DOHH2 (cell line): ENCODE results near the gene HIKESHI.

Experiments used
- H3F3A ChIP-seq: fragments of 200-600 bp; sonication (generic), shearing (Covaris generic); 2 replicates; pipeline ENCODE4 v1.6.0; 2016; ENCODE audit warnings: antibody characterized with exemption, mild to moderate bottlenecking; ENCODE audit not compliant: control insufficient read depth, insufficient read depth
- H3K27ac ChIP-seq: fragments of 200-600 bp; sonication (generic); 2 replicates; pipeline ENCODE4 v1.5.1; 2014; ENCODE audit warnings: low read depth, mild to moderate bottlenecking, low read length, moderate library complexity
- H3K27me3 ChIP-seq: fragments of 200-600 bp; sonication (generic); 2 replicates; pipeline ENCODE4 v1.6.1; 2014; ENCODE audit warnings: mild to moderate bottlenecking, low read length, mixed read lengths; ENCODE audit not compliant: control insufficient read depth
- H3K36me3 ChIP-seq: fragments of 200-600 bp; sonication (generic); 2 replicates; pipeline ENCODE4 v1.6.1; 2014; ENCODE audit warnings: mild to moderate bottlenecking, low read length, moderate library complexity, mixed read lengths; ENCODE audit not compliant: control insufficient read depth
- H3K4me1 ChIP-seq: fragments of 200-600 bp; sonication (generic); 2 replicates; pipeline ENCODE4 v1.6.1; 2014; ENCODE audit warnings: mild to moderate bottlenecking, low read length, mixed read lengths; ENCODE audit not compliant: control insufficient read depth
- H3K4me2 ChIP-seq: fragments of 200-600 bp; sonication (generic); 2 replicates; pipeline ENCODE4 v1.6.0; 2014; ENCODE audit warnings: mild to moderate bottlenecking, low read length, moderate library complexity
- H3K4me3 ChIP-seq: fragments of 200-600 bp; sonication (generic); 2 replicates; pipeline ENCODE4 v1.5.1; 2014; ENCODE audit warnings: mild to moderate bottlenecking, low read length, mixed read lengths
- H3K79me2 ChIP-seq: fragments of 200-600 bp; sonication (generic); 2 replicates; pipeline ENCODE4 v1.6.1; 2014; ENCODE audit warnings: mild to moderate bottlenecking, low read length, mixed read lengths; ENCODE audit not compliant: control insufficient read depth
- H3K9me2 ChIP-seq: fragments of 200-600 bp; sonication (generic); replicated peaks from 2 replicates; pipeline ENCODE4 v1.6.1; 2014; ENCODE audit warnings: mild to moderate bottlenecking, low read length, mixed read lengths; ENCODE audit not compliant: control insufficient read depth
- H3K9me3 ChIP-seq: fragments of 200-600 bp; sonication (generic); 2 replicates; pipeline ENCODE4 v1.6.1; 2014; ENCODE audit warnings: antibody characterized with exemption, low read length, mixed read lengths; ENCODE audit not compliant: control insufficient read depth, insufficient read depth
- H4K20me1 ChIP-seq: fragments of 200-600 bp; sonication (generic); 2 replicates; pipeline ENCODE4 v1.6.0; 2014; ENCODE audit warnings: low read depth, mild to moderate bottlenecking, antibody characterized with exemption, low read length, moderate library complexity; ENCODE audit not compliant: control insufficient read depth, insufficient read depth
- EZH2phosphoT487 ChIP-seq: fragments of 200-600 bp; sonication (generic); IDR thresholded peaks from 2 replicates; pipeline ENCODE4 v1.6.1; 2017; ENCODE audit warnings: borderline replicate concordance, mild to moderate bottlenecking, antibody characterized with exemption, low read length, moderate library complexity, mixed read lengths
- TF ChIP-seq, protein P1 (sequence below): fragments of 200-600 bp; sonication (generic); IDR thresholded peaks from one replicate; pipeline ENCODE4 v1.5.1; 2014; ENCODE audit warnings: antibody characterized with exemption, mild to moderate bottlenecking, low read depth, low read length; ENCODE audit not compliant: poor library complexity, severe bottlenecking

The HIKESHI gene

DNA sequence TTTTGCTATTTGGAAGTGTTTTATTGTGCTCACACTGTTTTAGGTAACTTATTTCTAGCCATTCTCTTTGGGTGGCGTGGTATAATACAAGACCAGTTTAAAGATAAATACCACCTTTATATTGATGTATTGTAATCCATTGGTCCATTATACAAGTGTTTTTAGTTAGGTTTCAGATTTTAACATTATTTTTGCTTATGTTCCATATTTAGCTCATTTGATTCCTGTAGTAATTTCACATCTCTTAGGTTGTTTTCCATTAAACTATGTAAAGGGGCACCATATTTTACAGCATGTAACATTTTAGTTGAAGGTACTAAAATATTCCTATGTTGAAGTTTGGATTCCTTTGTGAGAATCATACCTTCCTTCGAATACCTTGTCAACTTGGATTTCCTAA is 37.4 kb upstream of the HIKESHI start:
- no peak overlapping the region for H3K4me3 ChIP-seq
- no peaks in the 10 kb centered on the region for H3K27me3 ChIP-seq
- peaks cover 68% of the 10 kb centered on the region for H3K36me3 ChIP-seq

DNA sequence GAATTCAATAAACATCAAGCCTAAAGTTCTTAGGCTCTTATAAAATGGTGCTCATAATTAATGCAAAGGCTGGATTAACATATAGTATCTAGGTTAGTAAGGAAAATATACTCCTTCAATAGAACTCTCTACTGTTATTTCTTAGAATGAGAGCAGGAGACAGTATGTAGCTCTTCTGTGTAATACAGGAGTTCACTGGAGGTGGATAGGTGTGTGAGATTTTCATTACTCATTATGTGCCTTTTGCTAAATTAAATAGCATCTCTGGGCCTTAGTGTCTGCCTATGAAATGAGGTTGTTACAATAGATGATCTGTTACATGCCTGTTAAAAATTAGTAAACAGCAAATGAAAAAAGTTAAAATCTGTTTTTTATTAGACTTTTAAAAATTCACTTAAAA is 36.8 kb upstream of the HIKESHI start:
- Histone ChIP-seq H3K27ac (no peak overlapping the region), H3K9me2 (no peaks in the 10 kb centered on the region), H3K4me2 (no peak overlapping the region), H3K4me1 (no peaks in the 10 kb centered on the region), H3K79me2 (peaks cover 7% of the 10 kb centered on the region), H3K4me3 (no peak overlapping the region), H3F3A (peaks cover 6% of the 10 kb centered on the region; the same call in 1 of the 2 replicates), H4K20me1 (no peaks in the 10 kb centered on the region), H3K36me3 (peaks cover 67% of the 10 kb centered on the region), H3K9me3 (no peaks in the 10 kb centered on the region), H3K27me3 (no peaks in the 10 kb centered on the region)
- TF ChIP-seq, protein P1, sequence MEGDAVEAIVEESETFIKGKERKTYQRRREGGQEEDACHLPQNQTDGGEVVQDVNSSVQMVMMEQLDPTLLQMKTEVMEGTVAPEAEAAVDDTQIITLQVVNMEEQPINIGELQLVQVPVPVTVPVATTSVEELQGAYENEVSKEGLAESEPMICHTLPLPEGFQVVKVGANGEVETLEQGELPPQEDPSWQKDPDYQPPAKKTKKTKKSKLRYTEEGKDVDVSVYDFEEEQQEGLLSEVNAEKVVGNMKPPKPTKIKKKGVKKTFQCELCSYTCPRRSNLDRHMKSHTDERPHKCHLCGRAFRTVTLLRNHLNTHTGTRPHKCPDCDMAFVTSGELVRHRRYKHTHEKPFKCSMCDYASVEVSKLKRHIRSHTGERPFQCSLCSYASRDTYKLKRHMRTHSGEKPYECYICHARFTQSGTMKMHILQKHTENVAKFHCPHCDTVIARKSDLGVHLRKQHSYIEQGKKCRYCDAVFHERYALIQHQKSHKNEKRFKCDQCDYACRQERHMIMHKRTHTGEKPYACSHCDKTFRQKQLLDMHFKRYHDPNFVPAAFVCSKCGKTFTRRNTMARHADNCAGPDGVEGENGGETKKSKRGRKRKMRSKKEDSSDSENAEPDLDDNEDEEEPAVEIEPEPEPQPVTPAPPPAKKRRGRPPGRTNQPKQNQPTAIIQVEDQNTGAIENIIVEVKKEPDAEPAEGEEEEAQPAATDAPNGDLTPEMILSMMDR = no peak
- no peak for TF ChIP-seq EZH2phosphoT487

More for the DNA sequence above, 37.4 kb upstream of the HIKESHI start:
- TF ChIP-seq, protein P1 = no peak
- no peak for TF ChIP-seq EZH2phosphoT487
- H3K4me1 ChIP-seq = no peaks in the 10 kb centered on the region
- no peak overlapping the region for H3K27ac ChIP-seq
- no peaks in the 10 kb centered on the region for H3K9me3 ChIP-seq
- H3K79me2 ChIP-seq = peaks cover 1% of the 10 kb centered on the region
- H3K4me2 ChIP-seq = no peak overlapping the region
- H4K20me1 ChIP-seq = no peaks in the 10 kb centered on the region
- no peaks in the 10 kb centered on the region for H3K9me2 ChIP-seq
- peaks cover 6% of the 10 kb centered on the region; the same call in 1 of the 2 replicates for H3F3A ChIP-seq

DNA sequence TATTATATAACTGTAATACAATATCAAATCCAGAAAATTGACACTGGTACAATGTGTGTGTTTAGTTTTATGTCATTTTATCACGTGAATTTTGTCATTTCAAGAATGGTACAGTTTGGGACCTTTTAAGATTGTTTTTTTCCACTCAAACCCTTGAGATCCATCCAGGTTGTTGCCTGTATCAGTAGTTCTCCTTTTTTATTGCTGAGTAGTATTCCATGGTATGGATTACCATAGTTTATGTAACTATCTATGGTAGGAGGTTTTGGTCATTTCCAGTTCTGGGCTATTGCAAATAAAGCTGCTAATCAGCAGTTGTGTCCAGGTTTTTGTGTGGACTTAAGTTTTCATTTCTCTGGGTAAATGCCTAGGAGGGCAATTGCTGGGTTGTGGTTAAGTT is 32.4 kb upstream of the HIKESHI start:
- H3K9me3 ChIP-seq = no peaks in the 10 kb centered on the region
- no peak overlapping the region for H3K4me3 ChIP-seq
- TF ChIP-seq, protein P1 = no peak
- no peak for TF ChIP-seq EZH2phosphoT487
- H3K36me3 ChIP-seq = peaks cover 77% of the 10 kb centered on the region
- H3K27me3 ChIP-seq = no peaks in the 10 kb centered on the region
- H4K20me1 ChIP-seq = peaks cover 5% of the 10 kb centered on the region; the same call in 1 of the 2 replicates
- no peaks in the 10 kb centered on the region for H3K9me2 ChIP-seq
- H3K27ac ChIP-seq = no peak overlapping the region
- no peaks in the 10 kb centered on the region for H3K4me1 ChIP-seq
- peaks cover 46% of the 10 kb centered on the region for H3K79me2 ChIP-seq
- peaks cover 6% of the 10 kb centered on the region; the same call in 1 of the 2 replicates for H3F3A ChIP-seq
- H3K4me2 ChIP-seq = no peak overlapping the region

DNA sequence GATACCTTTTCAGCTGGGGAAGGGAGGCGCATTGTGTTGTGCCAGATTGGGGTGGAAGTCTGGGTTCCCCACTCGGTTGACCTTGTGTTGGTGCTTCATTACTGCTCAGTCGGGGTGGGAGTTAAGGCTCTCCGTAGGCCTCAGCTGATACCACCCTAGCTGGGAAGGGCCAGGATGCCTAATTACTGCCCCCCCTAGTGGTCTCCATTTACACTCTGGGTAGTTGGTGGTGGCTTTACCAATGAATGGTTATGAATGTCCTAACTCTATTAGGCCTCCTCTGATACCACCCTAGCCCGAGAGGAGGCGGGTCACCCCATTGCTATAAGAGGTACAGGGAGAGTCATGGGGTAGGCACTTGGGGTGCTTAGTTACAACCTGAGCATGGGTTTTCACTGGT is 27.5 kb upstream of the HIKESHI start:
- no peak for TF ChIP-seq EZH2phosphoT487
- TF ChIP-seq, protein P1 = peak; percentile 53
- H3K4me1 ChIP-seq = no peaks in the 10 kb centered on the region
- no peak overlapping the region for H3K4me2 ChIP-seq
- H3K9me3 ChIP-seq = no peaks in the 10 kb centered on the region
- no peaks in the 10 kb centered on the region for H3K27me3 ChIP-seq
- peaks cover 59% of the 10 kb centered on the region for H3K79me2 ChIP-seq
- peaks cover 91% of the 10 kb centered on the region for H3K36me3 ChIP-seq
- 0 out of 2 replicates have a peak, but pooled peaks cover 3% of the 10 kb centered on the region for H3F3A ChIP-seq
- no peak overlapping the region for H3K27ac ChIP-seq
- H3K4me3 ChIP-seq = no peak overlapping the region
- H4K20me1 ChIP-seq = peaks cover 6% of the 10 kb centered on the region; the same call in 1 of the 2 replicates
- H3K9me2 ChIP-seq = no peaks in the 10 kb centered on the region
